SU-DHL-6 (cell line): ENCODE measurements around the gene BORCS8.

Experiments used
- H2AFZ ChIP-seq: fragments of 200-600 bp; sonication (generic); 2 replicates; pipeline ENCODE4 v1.6.1; 2014; ENCODE audit warnings: low read depth, mild to moderate bottlenecking, moderate library complexity, mixed read lengths, antibody characterized with exemption, low read length; ENCODE audit not compliant: severe bottlenecking
- H3F3A ChIP-seq: fragments of 200-600 bp; shearing (Covaris generic); 2 replicates; pipeline ENCODE4 v1.6.0; 2016; ENCODE audit warnings: antibody characterized with exemption, mild to moderate bottlenecking; ENCODE audit not compliant: insufficient read depth
- H3K27ac ChIP-seq: fragments of 200-600 bp; sonication (generic); 2 replicates; pipeline ENCODE4 v1.5.1; 2016; ENCODE audit warnings: low read depth, mild to moderate bottlenecking, low read length, moderate library complexity, mixed read lengths
- H3K27me3 ChIP-seq: fragments of 200-600 bp; sonication (generic), shearing (Covaris generic); 2 replicates; pipeline ENCODE4 v1.6.0; 2014; ENCODE audit warnings: mild to moderate bottlenecking, low read length
- H3K36me3 ChIP-seq: fragments of 200-600 bp; sonication (generic); 2 replicates; pipeline ENCODE4 v1.6.1; 2014; ENCODE audit warnings: mild to moderate bottlenecking, low read length, mixed read lengths
- H3K4me2 ChIP-seq: fragments of 300-600, 200-600 bp; shearing (Covaris generic), sonication (generic); 2 replicates; pipeline ENCODE4 v1.6.0; 2014; ENCODE audit warnings: low read length, low read depth, mild to moderate bottlenecking; ENCODE audit not compliant: poor library complexity, severe bottlenecking
- H3K4me3 ChIP-seq: fragments of 200-600 bp; sonication (generic); 2 replicates; pipeline ENCODE4 v1.5.1; 2014; ENCODE audit warnings: antibody characterized with exemption, low read length, mild to moderate bottlenecking, mixed read lengths; ENCODE audit not compliant: insufficient read depth, poor library complexity, severe bottlenecking
- H3K79me2 ChIP-seq: fragments of 200-600 bp; sonication (generic); 2 replicates; pipeline ENCODE4 v1.6.1; 2014; ENCODE audit warnings: mild to moderate bottlenecking, low read length, moderate library complexity; ENCODE audit not compliant: insufficient read depth
- H3K9ac ChIP-seq: fragments of 200-600 bp; sonication (generic); 2 replicates; pipeline ENCODE4 v1.7.0; 2014; ENCODE audit warnings: mild to moderate bottlenecking, low read length
- H3K9me2 ChIP-seq: fragments of 200-600 bp; sonication (generic); replicated peaks from 2 replicates; pipeline ENCODE4 v1.6.1; 2014; ENCODE audit warnings: low read length; ENCODE audit not compliant: insufficient read depth
- H3K9me3 ChIP-seq: fragments of 200-600 bp; sonication (generic); 2 replicates; pipeline ENCODE4 v1.6.1; 2014; ENCODE audit warnings: low read length, mixed read lengths; ENCODE audit not compliant: insufficient read depth
- H4K20me1 ChIP-seq: fragments of 200-600 bp; sonication (generic); 2 replicates; pipeline ENCODE4 v1.6.1; 2014; ENCODE audit warnings: low read depth, mild to moderate bottlenecking, antibody characterized with exemption, low read length, moderate library complexity, mixed read lengths
- CTCF ChIP-seq: fragments of 200-600 bp; sonication (generic); IDR thresholded peaks from one replicate; pipeline ENCODE4 v1.5.1; 2017; ENCODE audit warnings: antibody characterized with exemption, mild to moderate bottlenecking, low read length, moderate library complexity; ENCODE audit not compliant: insufficient read depth, poor library complexity, severe bottlenecking
- EZH2phosphoT487 ChIP-seq: fragments of 200-600 bp; sonication (generic), shearing (Covaris generic); conservative IDR thresholded peaks from 2 replicates; pipeline ENCODE4 v1.6.1; 2018; ENCODE audit warnings: mild to moderate bottlenecking, antibody characterized with exemption, low read length, moderate library complexity, mixed read lengths

The BORCS8 gene

GRCh38 chr19:19165396-19165795 is 26.6 kb downstream of the BORCS8 start:
- H3F3A ChIP-seq: peaks cover 89% of the 10 kb centered on the region

GRCh38 chr19:19162495-19162894 is 29.5 kb downstream of the BORCS8 start:
- H3K4me3 ChIP-seq: peak overlapping the region; percentile 36
- peaks cover 2% of the 10 kb centered on the region; the same call in 1 of the 2 replicates for H3K36me3 ChIP-seq
- no peaks in the 10 kb centered on the region for H3K27me3 ChIP-seq
- TF ChIP-seq CTCF (no peak), EZH2phosphoT487 (no peak)
- peaks cover 83% of the 10 kb centered on the region for H3K79me2 ChIP-seq
- peak overlapping the region; percentile 99 for H3K27ac ChIP-seq
- H3K9ac ChIP-seq: peak overlapping the region; percentile 94
- H4K20me1 ChIP-seq: no peaks in the 10 kb centered on the region
- H3K4me2 ChIP-seq: peak overlapping the region; percentile 96
- H2AFZ ChIP-seq: no peak overlapping the region
- peaks cover 95% of the 10 kb centered on the region for H3F3A ChIP-seq
- H3K9me2 ChIP-seq: no peaks in the 10 kb centered on the region
- no peaks in the 10 kb centered on the region for H3K9me3 ChIP-seq

More at GRCh38 chr19:19165396-19165795, 26.6 kb downstream of the BORCS8 start:
- no peaks in the 10 kb centered on the region for H3K27me3 ChIP-seq
- H3K36me3 ChIP-seq: peaks cover 4% of the 10 kb centered on the region
- no peaks in the 10 kb centered on the region for H3K9me2 ChIP-seq
- peak overlapping the region; percentile 99 for H3K27ac ChIP-seq
- peak overlapping the region; percentile 94 for H3K9ac ChIP-seq
- H3K4me2 ChIP-seq: peak overlapping the region; percentile 96
- H3K79me2 ChIP-seq: peaks cover 94% of the 10 kb centered on the region
- H3K9me3 ChIP-seq: no peaks in the 10 kb centered on the region
- H3K4me3 ChIP-seq: peak overlapping the region; percentile 81
- H4K20me1 ChIP-seq: no peaks in the 10 kb centered on the region
- no peak overlapping the region for H2AFZ ChIP-seq
- TF ChIP-seq CTCF (no peak), EZH2phosphoT487 (no peak)

GRCh38 chr19:19160461-19161035 is 31.4 kb downstream of the BORCS8 start:
- no peaks in the 10 kb centered on the region for H3K9me2 ChIP-seq
- H3K9me3 ChIP-seq: no peaks in the 10 kb centered on the region
- TF ChIP-seq CTCF (no peak), EZH2phosphoT487 (no peak)
- peaks cover 70% of the 10 kb centered on the region for H3K79me2 ChIP-seq
- peak overlapping the region; percentile 23 for H3K4me3 ChIP-seq
- no peak overlapping the region for H2AFZ ChIP-seq
- H3K4me2 ChIP-seq: peak overlapping the region; percentile 96
- H3K9ac ChIP-seq: peak overlapping the region; percentile 94
- H4K20me1 ChIP-seq: no peaks in the 10 kb centered on the region
- H3F3A ChIP-seq: peaks cover 94% of the 10 kb centered on the region
- peaks cover 2% of the 10 kb centered on the region; the same call in 1 of the 2 replicates for H3K36me3 ChIP-seq
- no peaks in the 10 kb centered on the region for H3K27me3 ChIP-seq
- H3K27ac ChIP-seq: peak overlapping the region; percentile 99
